Activated CD8-positive, alpha-beta memory T cell treated with anti-CD3 and anti-CD28 coated beads for 1 hour (primary cell): ENCODE data around the gene EEA1.

Experiments
- DNase-seq, 2 donors: peaks; one replicate each; pipeline ENCODE4 v3.0.0-alpha.2; 2020; ENCODE audit warnings: low read depth in 1 of 2; ENCODE audit errors: extremely low read depth in 1 of 2

EEA1 gene

GRCh38 chr12:92721130-92721529 is 208.0 kb downstream of the EEA1 start:
- DNase-seq = no peak
